GM12874 (cell line): ENCODE measurements around the gene TIMM8B.

Experiments used
- CTCF ChIP-seq: IDR thresholded peaks from 2 replicates; pipeline ENCODE4 v1.5.1; 2011; ENCODE audit warnings: low read depth, mild to moderate bottlenecking, control low read depth, low read length, moderate library complexity; ENCODE audit not compliant: insufficient read depth

The TIMM8B gene

GRCh38 chr11:112100462-112100861, 13.9 kb upstream of the TIMM8B start:
- TF ChIP-seq CTCF, result no peak

GRCh38 chr11:112097734-112098528, 11.4 kb upstream of the TIMM8B start:
- no peak for TF ChIP-seq CTCF

- no peak for TF ChIP-seq CTCF
These were observed 9.6 kb upstream of the TIMM8B start for GRCh38 chr11:112096194-112096593.

GRCh38 chr11:112087212-112087611, 656 bp upstream of the TIMM8B start:
- no peak for TF ChIP-seq CTCF

GRCh38 chr11:112085822-112086421, 634 bp downstream of the TIMM8B start:
- TF ChIP-seq CTCF, result no peak

GRCh38 chr11:112082729-112083128, 3.8 kb downstream of the TIMM8B start:
- TF ChIP-seq CTCF, result no peak

GRCh38 chr11:112073941-112074811, 12.4 kb downstream of the TIMM8B start, which contains the start of the genes NKAPD1 and PIH1D2:
NKAPD1 (plus strand) TSS chr11:112074299; CDS start chr11:112075575, 1,276 bp downstream.
PIH1D2 (minus strand) TSS chr11:112074017; CDS start chr11:112073174, 843 bp downstream.
- TF ChIP-seq CTCF, result no peak
